Ureter (tissue), 1 donor: ENCODE results near the gene GLIS2. TPM values are rescaled to one million over a fixed set of nuclear protein-coding genes. Genes with fewer than 3 reads are reported as not detected.

ENCODE experiments used
- DNase-seq: peaks from one replicate; pipeline ENCODE4 v3.0.0-alpha.2; 2020; ENCODE audit warnings: low spot score
- total RNA-seq: library from RNA; stranded (reverse); gene quantifications from one replicate; pipeline ENCODE4 v1.2.4, GENCODE V29; 2023
- donor health status: DM: yes; HTN: yes; CAD: no.

Gene GLIS2
- total RNA-seq, 1 donor from 2014 or later = 11.7 TPM

DNA sequence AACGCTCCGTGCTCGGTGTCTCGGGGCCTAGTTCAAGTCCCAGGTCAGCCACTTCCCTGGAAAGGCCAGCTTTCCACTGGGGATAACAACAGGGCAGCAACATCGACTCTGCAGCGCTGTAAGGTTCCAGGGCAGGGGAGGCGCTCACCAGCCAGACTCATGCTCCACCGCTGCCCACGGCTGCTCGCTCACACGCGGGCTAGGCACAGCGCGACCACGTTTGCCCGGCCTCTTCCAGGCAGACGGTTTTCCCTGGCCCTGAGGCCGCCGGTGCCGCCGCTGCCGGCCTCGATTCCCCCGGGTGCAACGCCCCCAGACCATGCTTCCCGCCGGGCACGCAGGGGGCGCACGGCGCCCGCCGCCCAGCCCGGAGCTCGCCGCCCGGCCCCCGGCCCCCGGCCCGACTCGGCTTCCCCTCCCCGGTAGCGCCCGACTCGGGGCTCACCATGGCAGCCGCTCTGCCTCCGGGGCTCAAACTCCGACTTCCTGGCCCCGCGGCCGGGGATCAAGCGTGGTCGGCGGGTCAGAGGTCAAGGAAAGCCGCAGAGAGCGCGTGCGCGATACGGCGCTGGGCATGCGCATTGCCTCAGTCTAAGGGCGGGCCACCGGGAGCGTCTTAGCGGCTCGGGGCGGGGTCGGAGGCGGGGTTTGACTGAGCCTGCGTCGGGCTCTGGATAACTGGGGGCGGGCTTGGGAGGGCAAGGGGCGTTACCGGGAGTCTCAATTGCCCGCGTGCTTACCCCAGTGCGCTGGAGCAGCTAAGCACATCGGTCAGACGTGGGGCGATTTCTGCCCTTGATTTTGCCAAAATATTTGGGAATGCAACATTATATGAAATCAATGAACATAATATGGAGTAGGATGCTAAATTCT is 35.2 kb downstream of the GLIS2 start, which contains the start of gene PAM16:
TSS of gene PAM16 (minus strand) at position 535 of the 873 bp plus-strand sequence. CDS start at position 448, 87 bp downstream.
- DNase-seq = peak; percentile 97

GRCh38 chr16:4351880-4352279 is 36.0 kb downstream of the GLIS2 start:
- no peak for DNase-seq

GRCh38 chr16:4352843-4353242 is 37.0 kb downstream of the GLIS2 start:
- no peak for DNase-seq

DNA sequence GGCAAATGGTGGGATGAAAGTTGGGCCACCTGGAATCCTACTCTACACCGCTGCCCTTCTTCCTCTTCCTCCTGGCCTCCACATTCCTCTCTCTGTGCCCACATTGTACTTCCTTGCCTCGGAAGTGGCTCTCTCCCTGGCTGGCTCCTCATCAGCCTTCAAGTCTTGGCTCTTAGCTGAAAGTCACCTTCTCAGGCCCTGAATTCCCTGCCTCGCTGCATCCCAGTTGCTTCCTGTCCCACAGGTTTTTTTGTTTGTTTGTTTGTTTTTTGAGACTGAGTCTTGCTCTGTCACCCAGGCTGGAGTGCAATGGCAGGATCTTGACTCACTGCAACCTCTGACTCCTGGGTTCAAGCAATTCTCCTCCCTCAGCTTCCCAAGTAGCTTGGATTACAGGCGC is 37.8 kb downstream of the GLIS2 start:
- no peak for DNase-seq

DNA sequence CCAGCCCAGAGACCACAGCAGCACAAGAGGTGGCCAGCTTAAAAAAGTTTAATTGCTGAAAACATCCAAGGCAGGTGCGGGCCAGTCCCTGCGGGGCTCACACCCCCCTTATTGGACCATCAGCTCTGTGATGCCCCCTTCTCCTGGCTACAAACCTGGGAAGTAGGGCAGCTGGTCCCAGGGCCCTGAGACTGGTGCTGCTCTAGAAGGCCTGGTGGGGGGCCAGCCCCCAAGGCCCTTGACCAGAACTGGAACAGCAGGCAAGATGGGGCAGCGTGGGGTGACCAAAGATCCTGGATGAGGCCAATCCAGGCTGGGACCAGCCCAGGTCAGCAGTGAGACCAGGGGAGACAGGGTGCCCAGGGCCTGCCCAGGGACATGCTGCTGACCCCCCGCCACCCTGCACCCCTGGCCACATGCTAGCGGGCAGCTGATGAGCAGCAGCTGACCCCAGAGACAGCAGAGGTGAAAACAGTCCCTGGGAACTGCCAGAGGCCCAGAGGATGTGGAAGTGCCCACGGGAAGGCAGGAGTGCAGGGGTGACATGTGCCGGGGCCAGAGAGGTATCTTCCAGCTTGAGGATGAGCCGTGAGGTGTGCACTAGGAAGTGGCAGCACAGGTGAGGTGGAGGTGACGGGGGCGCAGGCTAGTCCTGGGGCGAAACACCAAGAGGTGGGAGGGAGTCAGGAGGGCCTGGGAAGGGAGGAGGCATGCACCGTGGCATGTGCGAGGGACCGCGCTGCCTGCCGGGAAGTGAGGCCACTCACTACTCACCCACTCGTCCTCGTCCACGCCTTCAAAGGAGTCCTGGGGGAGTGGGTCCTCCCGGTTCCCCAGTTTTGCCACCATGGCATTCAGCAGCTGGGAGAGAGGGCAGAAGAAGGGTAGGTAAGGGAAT is 38.9 kb downstream of the GLIS2 start:
- DNase-seq = no peak

DNA sequence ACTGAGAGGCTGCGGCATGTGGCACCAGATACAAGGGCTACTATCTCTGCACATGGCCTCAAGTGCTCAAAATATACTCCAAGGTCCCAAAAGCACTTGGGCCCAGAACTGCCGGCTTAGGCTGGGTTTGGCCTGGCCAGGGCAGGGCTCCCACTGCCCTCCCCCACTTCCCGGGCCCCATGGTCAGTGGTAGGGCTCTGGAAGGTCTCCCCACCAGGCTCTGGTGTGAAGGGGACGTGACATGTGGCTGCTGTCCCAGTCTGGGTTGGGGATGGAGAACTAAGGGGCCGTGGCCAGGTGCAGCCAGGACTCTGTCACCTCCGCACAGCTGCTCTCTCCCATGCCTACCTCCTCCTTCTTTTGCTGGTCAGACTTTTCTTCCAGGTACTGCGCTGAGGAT is 41.0 kb downstream of the GLIS2 start:
- DNase-seq = no peak

GRCh38 chr16:4358236-4358635 is 42.4 kb downstream of the GLIS2 start:
- no peak for DNase-seq

- DNase-seq = no peak
Observed at GRCh38 chr16:4358831-4359561, 43.1 kb downstream of the GLIS2 start.

DNA sequence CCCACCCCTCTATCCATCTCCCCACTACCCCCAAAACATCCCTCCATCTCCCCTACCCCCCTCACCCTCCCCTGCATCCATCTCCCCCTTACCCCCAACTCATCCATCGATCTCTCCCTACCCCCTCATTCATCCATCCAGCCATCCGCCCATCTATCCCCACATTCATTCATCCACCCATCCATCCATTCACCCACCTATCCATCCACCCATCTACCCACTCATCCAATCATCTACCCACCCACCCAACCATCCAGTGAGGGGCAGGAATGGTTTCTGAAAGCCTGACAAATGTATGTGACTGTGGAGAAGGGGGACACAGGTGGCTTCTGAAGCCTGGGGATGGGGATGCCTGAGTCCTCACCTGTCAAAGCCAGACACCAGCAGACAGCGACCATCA is 44.0 kb downstream of the GLIS2 start:
- DNase-seq = no peak

- no peak for DNase-seq
Observed at GRCh38 chr16:4360538-4361021, 44.7 kb downstream of the GLIS2 start.

DNA sequence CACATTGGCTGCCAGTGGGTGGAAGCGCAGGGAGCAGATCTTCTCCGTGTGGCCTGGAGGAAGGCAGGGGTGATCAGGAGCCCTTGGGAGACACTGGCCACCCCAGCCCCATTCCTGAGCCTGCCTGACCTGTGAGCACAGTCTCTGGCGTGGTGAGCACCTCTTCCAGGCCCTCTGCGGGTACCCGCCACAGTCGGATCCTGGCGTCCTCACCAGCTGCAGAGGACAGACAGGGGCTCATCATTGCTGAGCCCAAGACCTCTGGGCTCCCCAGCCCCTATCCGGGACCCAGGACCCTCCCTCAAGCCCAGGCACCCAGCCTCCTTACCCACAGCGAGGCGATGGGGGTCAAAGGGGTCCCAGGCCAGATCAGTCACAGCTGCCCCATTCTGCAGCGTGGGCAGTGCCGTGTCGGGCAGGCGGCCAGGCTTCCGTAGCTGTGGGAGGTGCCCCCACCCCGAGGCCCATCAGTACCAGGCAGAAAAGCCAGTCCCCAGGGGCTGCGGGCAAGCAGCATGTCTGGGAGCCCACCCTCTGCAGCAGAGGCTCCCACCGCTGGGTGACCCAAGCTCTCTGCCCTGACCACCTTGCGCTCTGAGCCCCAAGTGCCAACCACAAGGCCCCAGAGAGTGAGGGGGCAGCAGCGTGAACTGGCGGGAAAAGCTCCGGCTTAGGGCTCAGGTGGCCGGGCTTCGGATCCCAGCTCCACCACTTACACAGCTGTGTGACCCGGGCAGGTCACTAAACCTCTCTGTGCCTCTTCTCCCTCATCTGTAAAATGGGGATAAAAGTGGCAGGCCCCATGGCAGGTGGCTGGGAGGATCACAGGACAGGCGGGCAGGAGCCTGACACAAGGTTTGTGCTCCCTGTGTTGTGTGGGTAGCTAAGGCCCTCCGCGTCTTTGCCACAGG is 45.4 kb downstream of the GLIS2 start:
- no peak for DNase-seq

GRCh38 chr16:4361944-4362311 is 46.1 kb downstream of the GLIS2 start:
- no peak for DNase-seq

DNA sequence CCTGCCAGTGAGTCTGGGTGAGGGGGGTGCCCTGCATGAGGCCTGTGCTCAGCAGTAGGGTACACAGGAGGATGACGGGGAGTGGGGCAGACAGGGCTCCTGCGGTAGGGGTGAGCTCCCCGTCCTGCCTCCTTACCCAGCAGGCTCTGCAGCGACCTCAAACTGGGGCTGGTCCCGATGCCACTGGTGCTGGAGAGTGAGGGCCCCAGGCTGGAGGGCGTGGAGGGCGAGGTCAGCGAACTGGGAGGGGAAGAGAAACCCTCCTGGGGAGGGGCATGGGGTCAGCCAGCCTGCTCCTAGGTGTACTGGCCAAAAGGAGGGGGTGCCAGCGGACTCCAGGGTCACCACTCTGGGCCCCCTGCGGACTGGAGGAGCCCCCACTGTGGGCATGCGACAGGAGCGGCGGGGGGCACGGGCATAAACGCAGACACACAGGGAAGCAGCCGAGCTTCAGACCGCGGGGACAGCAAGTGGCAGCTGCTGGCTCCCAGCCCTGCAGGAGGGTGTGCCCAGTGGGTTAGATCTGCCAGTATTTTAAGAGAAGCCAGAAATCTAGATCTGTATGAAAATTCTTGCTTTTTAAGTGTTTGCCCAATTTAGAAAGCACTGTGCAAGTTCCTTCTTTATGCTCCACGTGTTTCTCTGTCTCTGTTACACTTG is 46.7 kb downstream of the GLIS2 start:
- DNase-seq = no peak

DNA sequence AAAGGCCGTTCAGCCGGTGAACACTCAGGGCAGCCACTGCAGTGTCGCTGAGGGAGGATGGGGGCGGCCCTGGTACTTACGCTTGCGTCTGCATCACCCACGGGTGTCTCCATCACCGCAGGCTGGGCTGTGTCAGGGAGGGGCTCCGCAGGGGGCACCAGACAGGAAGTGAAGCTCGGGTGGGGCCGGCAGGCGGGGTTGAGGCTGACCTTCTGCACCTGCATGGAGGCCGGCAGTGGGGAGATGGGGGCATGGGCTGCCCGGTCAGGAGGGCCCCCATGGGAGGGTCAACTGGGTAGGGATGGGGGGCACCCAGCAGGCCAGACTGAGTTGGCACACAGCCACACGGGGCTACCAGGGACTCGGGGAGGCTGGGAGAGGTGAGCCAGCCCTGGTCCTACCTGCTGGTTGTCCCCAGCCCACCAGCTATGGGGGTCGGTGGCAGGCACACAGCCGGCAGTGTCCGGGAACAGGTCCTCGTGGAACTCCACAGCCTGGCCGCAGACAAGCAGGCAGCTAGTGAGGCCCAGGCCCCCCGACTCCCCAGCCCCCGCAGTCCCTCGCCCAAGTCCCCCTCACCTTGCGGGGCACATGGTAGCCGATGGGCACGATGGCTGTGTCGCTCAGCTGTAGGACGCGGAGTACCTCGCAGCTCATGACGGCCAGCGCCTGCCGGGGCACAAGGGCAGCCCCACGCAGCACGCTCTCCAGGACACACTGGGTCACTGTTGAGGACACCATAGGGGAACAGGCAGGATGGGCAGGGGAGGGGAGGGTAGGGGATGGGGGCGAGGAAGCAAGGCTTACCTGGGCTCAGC is 48.5 kb downstream of the GLIS2 start:
- DNase-seq = no peak

- no peak for DNase-seq
Observed at GRCh38 chr16:4365014-4365406, 49.1 kb downstream of the GLIS2 start.

DNA sequence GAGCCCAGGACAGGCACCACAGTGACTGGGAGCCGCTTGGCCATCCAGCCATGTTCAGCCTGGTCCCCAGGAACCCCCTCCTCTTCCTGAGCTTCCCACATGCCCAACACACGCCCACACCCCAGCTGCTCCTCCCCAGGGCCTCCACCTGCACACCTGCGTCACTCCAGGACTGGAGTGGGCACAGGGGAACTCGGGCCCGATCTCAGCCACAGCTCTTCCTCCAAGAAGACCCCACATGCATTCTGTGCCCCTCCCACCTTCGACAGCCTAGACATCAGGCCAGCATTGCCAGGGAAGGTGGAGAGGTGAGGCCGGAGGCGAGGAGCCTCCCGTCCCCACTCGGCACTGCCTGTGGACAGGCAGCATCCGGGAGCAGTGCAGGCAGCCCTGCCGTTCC is 49.7 kb downstream of the GLIS2 start:
- no peak for DNase-seq

DNA sequence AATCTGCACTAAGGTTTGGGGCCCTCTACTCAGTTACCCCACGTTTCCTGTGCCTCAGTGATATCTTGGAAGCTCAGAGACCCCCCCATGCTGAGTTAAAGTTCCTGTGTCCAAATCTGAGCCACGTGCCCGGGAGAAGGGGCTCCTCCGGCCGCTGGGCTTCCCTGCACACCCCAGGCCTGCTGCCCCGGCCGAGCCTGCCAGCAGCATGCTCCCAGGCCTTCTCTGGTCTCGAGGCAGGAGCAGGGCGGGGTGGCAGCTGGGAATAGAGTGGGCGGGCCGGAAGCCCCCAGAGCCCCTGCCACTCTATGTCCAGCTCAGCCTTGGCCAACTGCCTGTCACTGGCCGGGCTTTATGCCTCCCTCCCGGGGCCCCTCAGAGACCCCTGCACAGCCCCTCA is 50.1 kb downstream of the GLIS2 start:
- DNase-seq = no peak

GRCh38 chr16:4367393-4367856 is 51.6 kb downstream of the GLIS2 start:
- no peak for DNase-seq

DNA sequence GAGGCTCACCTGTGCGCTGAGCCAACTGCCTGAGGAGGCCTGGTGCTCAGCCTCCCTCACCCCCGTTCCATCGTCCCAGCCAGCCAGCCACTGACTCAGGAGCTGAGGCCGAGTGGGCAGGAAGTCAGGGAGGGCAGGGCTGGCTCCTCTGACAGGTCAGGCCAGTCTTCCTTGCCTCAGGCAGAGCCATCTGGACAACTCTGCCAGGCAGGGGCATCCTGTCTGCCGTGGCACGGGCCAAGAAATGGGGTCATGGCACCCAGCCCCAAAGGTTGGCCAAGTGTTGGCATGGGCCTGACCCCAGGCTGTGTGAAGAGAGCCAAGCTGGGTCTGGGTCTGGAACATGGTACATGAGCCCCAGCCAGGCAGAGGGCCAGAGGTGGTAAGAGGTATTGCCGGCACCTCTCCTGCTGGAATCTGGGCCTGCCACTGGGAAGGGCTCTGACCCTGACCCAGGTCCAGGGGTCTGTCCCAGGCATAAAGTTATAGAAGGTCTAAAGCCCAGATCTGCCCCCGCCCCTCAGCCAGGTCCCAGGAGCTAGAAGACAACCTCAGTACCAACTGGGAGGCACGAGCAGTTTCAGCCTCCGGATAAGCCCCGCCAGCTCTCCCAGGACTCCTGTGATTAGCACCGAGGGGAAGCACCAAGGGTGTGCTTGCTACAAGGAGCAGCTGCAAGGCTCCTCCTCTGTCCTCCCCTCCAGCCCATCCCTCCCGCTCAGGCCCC is 53.3 kb downstream of the GLIS2 start:
- no peak for DNase-seq
